ENCODE results near the gene SOX6. TPM values are rescaled to one million over a fixed set of nuclear protein-coding genes. Genes with fewer than 3 reads are reported as not detected.

Gene SOX6
- total RNA-seq, 2 donors from 2014 or later: 3.1 to 15.5 TPM

DNA sequence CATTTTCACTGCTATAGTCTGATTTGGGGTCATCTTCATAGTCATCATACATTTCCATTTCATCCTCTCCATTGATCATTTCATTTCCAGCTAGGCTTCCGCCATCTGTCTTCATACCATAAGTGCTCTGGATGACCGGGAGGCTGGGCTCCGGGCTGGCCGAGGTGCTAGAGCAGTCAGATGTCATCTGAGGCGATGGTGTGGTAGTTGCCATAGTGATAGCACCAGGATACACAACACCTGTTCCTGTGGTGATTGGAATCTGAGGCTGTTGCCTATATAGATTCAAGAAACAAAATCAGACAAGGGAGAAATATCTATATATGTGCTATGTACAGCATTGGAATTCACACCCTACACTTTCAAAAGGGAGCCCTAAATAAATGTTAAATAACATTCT lies 383.5 kb downstream of the SOX6 start:
- Histone ChIP-seq H3K9me3 (no peaks in the 10 kb centered on the region), H3K4me3 (no peak overlapping the region), H3K36me3 (no peaks in the 10 kb centered on the region), H3K27me3 (replicated peaks; ENCODE audit: insufficient read depth) (no peaks in the 10 kb centered on the region), H3K27ac (no peak overlapping the region), H3K4me1 (replicated peaks) (peaks cover 7% of the 10 kb centered on the region)
- TF ChIP-seq POLR2AphosphoS5 (IDR thresholded peaks at IDR 0.05): no peak
- no peak for TF ChIP-seq POLR2A (IDR thresholded peaks at IDR 0.05)
- 90% methylated on average over 5 of the region's 5 CpGs for WGBS
- intact Hi-C loops (cut with DNase I): no loop called here
- DNase-seq (ENCODE audit: low spot score): no peak

DNA sequence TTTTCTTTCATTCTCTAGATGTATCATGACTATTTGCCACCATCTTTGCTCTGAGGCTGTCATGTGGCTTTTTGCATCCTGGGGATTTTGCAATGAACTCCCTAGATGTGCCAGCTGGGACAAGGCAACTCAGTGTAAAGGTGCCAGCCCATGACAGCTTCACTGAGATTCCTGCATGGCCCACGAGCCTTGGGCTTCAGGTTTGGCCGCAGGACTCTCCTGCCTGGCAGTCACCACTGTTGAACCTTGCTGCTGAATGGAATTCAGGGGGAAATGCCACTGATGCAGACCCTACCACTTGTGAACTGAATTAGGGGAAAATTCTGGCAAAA lies 385.2 kb downstream of the SOX6 start:
- intact Hi-C loops (cut with DNase I): no loop called here
- TF ChIP-seq POLR2A (IDR thresholded peaks at IDR 0.05): no peak
- TF ChIP-seq POLR2AphosphoS5 (IDR thresholded peaks at IDR 0.05): no peak
- TF ChIP-seq, protein P1, sequence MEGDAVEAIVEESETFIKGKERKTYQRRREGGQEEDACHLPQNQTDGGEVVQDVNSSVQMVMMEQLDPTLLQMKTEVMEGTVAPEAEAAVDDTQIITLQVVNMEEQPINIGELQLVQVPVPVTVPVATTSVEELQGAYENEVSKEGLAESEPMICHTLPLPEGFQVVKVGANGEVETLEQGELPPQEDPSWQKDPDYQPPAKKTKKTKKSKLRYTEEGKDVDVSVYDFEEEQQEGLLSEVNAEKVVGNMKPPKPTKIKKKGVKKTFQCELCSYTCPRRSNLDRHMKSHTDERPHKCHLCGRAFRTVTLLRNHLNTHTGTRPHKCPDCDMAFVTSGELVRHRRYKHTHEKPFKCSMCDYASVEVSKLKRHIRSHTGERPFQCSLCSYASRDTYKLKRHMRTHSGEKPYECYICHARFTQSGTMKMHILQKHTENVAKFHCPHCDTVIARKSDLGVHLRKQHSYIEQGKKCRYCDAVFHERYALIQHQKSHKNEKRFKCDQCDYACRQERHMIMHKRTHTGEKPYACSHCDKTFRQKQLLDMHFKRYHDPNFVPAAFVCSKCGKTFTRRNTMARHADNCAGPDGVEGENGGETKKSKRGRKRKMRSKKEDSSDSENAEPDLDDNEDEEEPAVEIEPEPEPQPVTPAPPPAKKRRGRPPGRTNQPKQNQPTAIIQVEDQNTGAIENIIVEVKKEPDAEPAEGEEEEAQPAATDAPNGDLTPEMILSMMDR (IDR thresholded peaks at IDR 0.05): no peak
- H3K36me3 ChIP-seq: no peaks in the 10 kb centered on the region
- DNase-seq (ENCODE audit: low spot score): no peak
- H3K4me1 ChIP-seq (replicated peaks): peaks cover 14% of the 10 kb centered on the region
- H3K27ac ChIP-seq: no peak overlapping the region
- no peak overlapping the region for H3K4me3 ChIP-seq
- WGBS: 72% methylated on average over 2 of the region's 2 CpGs
- H3K9me3 ChIP-seq: no peaks in the 10 kb centered on the region
- H3K27me3 ChIP-seq (replicated peaks; ENCODE audit: insufficient read depth): no peaks in the 10 kb centered on the region

DNA sequence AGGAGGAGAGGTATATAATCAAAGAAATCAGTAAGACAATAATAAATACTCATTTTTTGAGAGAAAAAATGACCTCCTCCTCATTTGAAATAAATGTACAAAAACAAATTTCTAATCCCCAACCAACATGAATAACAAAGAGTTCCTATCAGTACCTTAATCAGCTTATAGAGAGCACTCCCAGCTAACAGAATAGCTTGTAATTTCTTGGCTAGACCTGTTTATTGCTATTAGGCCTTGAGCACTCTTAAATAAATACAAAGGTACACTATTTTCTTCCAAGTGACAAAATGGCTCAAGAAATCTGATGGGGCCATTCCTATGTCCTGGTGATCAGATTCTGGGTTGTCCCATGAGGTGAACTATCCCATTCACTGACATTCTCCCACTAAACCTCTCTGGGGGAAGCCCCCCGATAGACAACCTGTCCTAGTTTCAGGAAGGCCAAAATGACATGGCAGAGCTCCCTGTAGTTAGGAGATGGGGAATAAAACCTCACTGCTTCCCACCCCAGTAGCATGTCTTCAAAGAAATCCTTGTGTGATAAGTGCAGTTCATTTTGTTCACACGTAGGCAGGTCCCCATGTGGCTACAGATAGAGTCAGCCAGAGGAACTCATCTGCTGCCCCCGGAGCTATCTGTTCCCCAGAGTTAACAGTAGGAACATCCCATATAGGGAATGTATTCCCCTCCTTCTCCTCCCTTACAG lies 385.7 kb downstream of the SOX6 start:
- intact Hi-C loops (cut with DNase I): no loop called here
- H3K36me3 ChIP-seq: no peaks in the 10 kb centered on the region
- no peak overlapping the region for H3K4me3 ChIP-seq
- H3K27ac ChIP-seq: peak overlapping the region; percentile 10 to 25
- DNase-seq (ENCODE audit: low spot score): peak; percentile 25
- no peaks in the 10 kb centered on the region for H3K9me3 ChIP-seq
- WGBS: 70% methylated on average over 3 of the region's 3 CpGs
- TF ChIP-seq POLR2AphosphoS5 (IDR thresholded peaks at IDR 0.05) (peak; percentile 84), POLR2A (IDR thresholded peaks at IDR 0.05) (no peak)
- TF ChIP-seq, protein P1 (IDR thresholded peaks at IDR 0.05): no peak
- H3K27me3 ChIP-seq (replicated peaks; ENCODE audit: insufficient read depth): no peaks in the 10 kb centered on the region
- peaks cover 14% of the 10 kb centered on the region for H3K4me1 ChIP-seq (replicated peaks)

DNA sequence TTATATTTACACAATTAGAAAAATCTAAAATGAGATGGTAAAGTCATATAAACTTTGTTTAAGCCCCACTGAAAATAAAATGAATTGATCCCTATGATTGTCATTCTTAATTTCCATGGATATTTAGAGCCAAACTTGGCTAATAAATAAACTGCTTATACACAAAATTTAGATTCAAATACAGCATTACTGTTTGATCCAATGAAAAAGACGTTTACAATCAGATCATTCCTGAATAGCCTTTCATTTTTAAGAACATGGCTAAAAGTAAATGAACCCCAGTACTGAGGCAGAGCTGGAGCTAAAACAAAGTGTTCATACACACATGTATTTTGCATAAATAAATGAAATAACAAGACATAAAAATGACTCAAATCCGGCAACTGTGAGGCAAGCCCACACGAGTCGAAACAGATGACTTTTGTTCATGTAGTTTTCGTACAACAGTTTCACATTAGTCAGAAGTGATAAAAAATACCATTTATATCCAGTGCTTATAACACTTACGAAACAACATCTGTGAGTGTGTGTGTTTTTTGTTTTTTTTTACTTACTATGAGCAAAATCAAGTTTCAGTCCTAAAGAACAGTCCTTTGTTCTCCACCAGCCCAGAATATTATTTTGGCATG lies 386.5 kb downstream of the SOX6 start:
- DNase-seq (ENCODE audit: low spot score): no peak
- TF ChIP-seq POLR2A (IDR thresholded peaks at IDR 0.05): no peak
- TF ChIP-seq, protein P1 (IDR thresholded peaks at IDR 0.05): no peak
- TF ChIP-seq POLR2AphosphoS5 (IDR thresholded peaks at IDR 0.05): no peak
- Histone ChIP-seq H3K9me3 (no peaks in the 10 kb centered on the region), H3K27ac (peak overlapping the region; percentile 0 to 25), H3K27me3 (replicated peaks; ENCODE audit: insufficient read depth) (no peaks in the 10 kb centered on the region), H3K4me3 (no peak overlapping the region), H3K36me3 (no peaks in the 10 kb centered on the region), H3K4me1 (replicated peaks) (peaks cover 14% of the 10 kb centered on the region)
- intact Hi-C loops (cut with DNase I): no loop called here
- WGBS: 43% methylated on average over 6 of the region's 6 CpGs

DNA sequence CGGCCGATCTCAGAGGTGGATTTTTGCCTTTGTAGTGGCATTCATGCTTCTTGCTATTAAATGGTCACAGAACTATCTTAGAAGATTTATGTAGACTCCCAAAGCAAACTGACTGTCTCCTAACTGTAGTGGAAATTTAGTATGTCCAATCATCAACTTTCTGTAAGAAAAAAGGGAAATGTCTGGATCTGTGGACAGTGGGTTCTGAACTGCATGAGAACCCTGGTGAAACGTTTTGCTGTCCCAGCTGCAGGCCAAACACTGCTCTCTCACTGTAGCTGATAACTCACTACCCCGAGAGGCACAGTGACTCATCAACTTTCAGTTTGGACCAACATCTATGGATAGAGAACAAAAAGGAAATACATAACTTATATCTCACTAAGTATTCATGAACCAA lies 387.1 kb downstream of the SOX6 start:
- Histone ChIP-seq H3K27me3 (replicated peaks; ENCODE audit: insufficient read depth) (no peaks in the 10 kb centered on the region), H3K9me3 (no peaks in the 10 kb centered on the region), H3K27ac (peak overlapping the region; percentile 0 to 25), H3K4me3 (no peak overlapping the region), H3K36me3 (no peaks in the 10 kb centered on the region), H3K4me1 (replicated peaks) (peaks cover 14% of the 10 kb centered on the region)
- intact Hi-C loops (cut with DNase I): no loop called here
- no peak for TF ChIP-seq POLR2A (IDR thresholded peaks at IDR 0.05)
- peak; percentile 38 for TF ChIP-seq POLR2AphosphoS5 (IDR thresholded peaks at IDR 0.05)
- WGBS: 22% methylated on average over 4 of the region's 4 CpGs
- DNase-seq (ENCODE audit: low spot score): peak; percentile 56

Measured in prostate gland (tissue), 2 donors.